ACHN (cell line): ENCODE results near the gene MROH2A.
"Not testable (repeated sequence)": the region's sequence is repeated elsewhere in the genome, so short reads cannot be mapped to it uniquely, and the experiment has no call there.

Experiments
- DNase-seq: peaks from one replicate; pipeline ENCODE4 v3.0.0-alpha.2; 2015
- in situ Hi-C: cut with HindIII; loops from 2 replicates; pipeline ENCODE4 v1.10.0; 2017; ENCODE audit warnings: low sequenced_read_pairs, low pct_ligation_motif_present, low pct_unique_long_range_greater_than_20kb

MROH2A gene

GRCh38 chr2:233862261-233862768 is 84.2 kb downstream of the MROH2A start:
- in situ Hi-C loops, result no loop called here
- DNase-seq, result no peak

- no peak for DNase-seq
- in situ Hi-C loops, result no loop called here
These were observed 87.7 kb downstream of the MROH2A start for GRCh38 chr2:233865838-233866237.

GRCh38 chr2:233866479-233866878 is 88.3 kb downstream of the MROH2A start:
- in situ Hi-C loops, result no loop called here
- DNase-seq, result no peak

- in situ Hi-C loops, result no loop called here
- peak; percentile 72 for DNase-seq
These were observed 89.9 kb downstream of the MROH2A start, which contains the start of gene MSL3B for GRCh38 chr2:233867993-233868532. Gene MSL3B, minus strand, starts transcription at chr2:233868386.

- no peak for DNase-seq
- in situ Hi-C loops, result no loop called here
These were observed 93.3 kb downstream of the MROH2A start for GRCh38 chr2:233871432-233871831.

- DNase-seq, in situ Hi-C loops: not testable (repeated sequence)
These were observed 94.0 kb downstream of the MROH2A start for GRCh38 chr2:233872125-233872524.

GRCh38 chr2:233882353-233882752 is 104.2 kb downstream of the MROH2A start:
- in situ Hi-C loops, result no loop called here
- DNase-seq, result peak; percentile 9
